SK-N-SH treated with all-trans-retinoic acid at 6 μM for 48 hours (cell line): ENCODE measurements around the gene COPS2.

Experiments used
- ATAC-seq: fragments of 200-7000 bp; cut with Tn5 transposase; 3 replicates; pipeline ENCODE4 v1.9.1; 2020; ENCODE audit warnings: mild to moderate bottlenecking, moderate library complexity
- ARNTL ChIP-seq: fragments of 450-650 bp; formaldehyde crosslinking; IDR thresholded peaks from 2 replicates; pipeline ENCODE4 v1.5.0; 2020; ENCODE audit warnings: low read depth, mild to moderate bottlenecking, moderate library complexity, borderline replicate concordance
- BACH2 ChIP-seq: fragments of 250-450 bp; sonication (Bioruptor Pico); IDR thresholded peaks from 2 replicates; pipeline ENCODE4 v1.9.0; 2021; ENCODE audit warnings: mild to moderate bottlenecking, borderline replicate concordance
- CREB5 ChIP-seq: fragments of 250-450 bp; sonication (Bioruptor Pico); IDR thresholded peaks from 2 replicates; pipeline ENCODE4 v1.5.1; 2020; ENCODE audit warnings: low read depth, mild to moderate bottlenecking, moderate library complexity
- CSDC2 ChIP-seq: fragments of 250-450 bp; sonication (Bioruptor Pico); IDR thresholded peaks from 2 replicates; pipeline ENCODE4 v1.5.0; 2020; ENCODE audit warnings: mild to moderate bottlenecking, moderate library complexity
- CSRNP3 ChIP-seq: fragments of 250-450 bp; sonication (Bioruptor Pico); IDR thresholded peaks from 2 replicates; pipeline ENCODE4 v1.5.1; 2021; ENCODE audit warnings: mild to moderate bottlenecking, moderate library complexity
- ESRRG ChIP-seq: fragments of 250-450 bp; sonication (Bioruptor Pico); IDR thresholded peaks from 2 replicates; pipeline ENCODE4 v1.6.1; 2021; ENCODE audit warnings: mild to moderate bottlenecking
- GLIS3 ChIP-seq: fragments of 250-450 bp; sonication (Bioruptor Pico); IDR thresholded peaks from 2 replicates; pipeline ENCODE4 v1.5.0; 2020; ENCODE audit warnings: mild to moderate bottlenecking, moderate library complexity
- ISL1 ChIP-seq: fragments of 250-450 bp; sonication (Bioruptor Pico); IDR thresholded peaks from 2 replicates; pipeline ENCODE4 v2.1.2; 2022; ENCODE audit warnings: mild to moderate bottlenecking, moderate library complexity
- OSR1 ChIP-seq: fragments of 250-450 bp; sonication (Bioruptor Pico); IDR thresholded peaks from 2 replicates; pipeline ENCODE4 v1.8.0; 2022; ENCODE audit warnings: moderate library complexity, mild to moderate bottlenecking, inconsistent platforms
- PATZ1 ChIP-seq: fragments of 250-450 bp; sonication (Bioruptor Pico); IDR thresholded peaks from 2 replicates; pipeline ENCODE4 v1.8.0; 2020; ENCODE audit warnings: mild to moderate bottlenecking, moderate library complexity, borderline replicate concordance
- POU6F1 ChIP-seq: fragments of 250-450 bp; sonication (Bioruptor Pico); IDR thresholded peaks from 2 replicates; pipeline ENCODE4 v1.8.0; 2021; ENCODE audit warnings: low read depth, mild to moderate bottlenecking, moderate library complexity, borderline replicate concordance
- PPARA ChIP-seq: fragments of 250-450 bp; sonication (Bioruptor Pico); IDR thresholded peaks from 2 replicates; pipeline ENCODE4 v1.5.0; 2020; ENCODE audit warnings: mild to moderate bottlenecking, borderline replicate concordance
- RARB ChIP-seq: fragments of 250-450 bp; sonication (Bioruptor Pico); IDR thresholded peaks from 2 replicates; pipeline ENCODE4 v1.8.0; 2021; ENCODE audit warnings: mild to moderate bottlenecking, moderate library complexity
- SNAI2 ChIP-seq: fragments of 250-450 bp; sonication (Bioruptor Pico); IDR thresholded peaks from 2 replicates; pipeline ENCODE4 v1.5.0; 2020; ENCODE audit warnings: mild to moderate bottlenecking, moderate library complexity
- TCF4 ChIP-seq: fragments of 250-450 bp; sonication (Bioruptor Pico); IDR thresholded peaks from 2 replicates; pipeline ENCODE4 v1.8.0; 2021; ENCODE audit warnings: mild to moderate bottlenecking, moderate library complexity, borderline replicate concordance
- TOX ChIP-seq: fragments of 250-450 bp; sonication (Bioruptor Pico); IDR thresholded peaks from 2 replicates; pipeline ENCODE4 v1.8.0; 2021; ENCODE audit warnings: mild to moderate bottlenecking, moderate library complexity, borderline replicate concordance
- ZC3H10 ChIP-seq: fragments of 250-450 bp; sonication (Bioruptor Pico); IDR thresholded peaks from 2 replicates; pipeline ENCODE4 v1.5.1; 2021; ENCODE audit warnings: mild to moderate bottlenecking, moderate library complexity
- ZFP3 ChIP-seq: fragments of 250-450 bp; sonication (Bioruptor Pico); IDR thresholded peaks from 2 replicates; pipeline ENCODE4 v1.5.0; 2020; ENCODE audit warnings: mild to moderate bottlenecking, moderate library complexity
- ZFP30 ChIP-seq: fragments of 450-650 bp; formaldehyde crosslinking; IDR thresholded peaks from 2 replicates; pipeline ENCODE4 v1.5.0; 2022; ENCODE audit warnings: mild to moderate bottlenecking, moderate library complexity
- ZNF565 ChIP-seq: fragments of 450-650 bp; formaldehyde crosslinking; conservative IDR thresholded peaks from 2 replicates; pipeline ENCODE4 v1.5.0; 2020; ENCODE audit warnings: low read depth, mild to moderate bottlenecking, moderate library complexity
- ZNF8 ChIP-seq: fragments of 450-650 bp; formaldehyde crosslinking; IDR thresholded peaks from 2 replicates; pipeline ENCODE4 v1.5.0; 2020; ENCODE audit warnings: mild to moderate bottlenecking, moderate library complexity

COPS2 gene

GRCh38 chr15:49122541-49123062 lies 32.8 kb downstream of the COPS2 start:
- ATAC-seq, result no peak
- TF ChIP-seq PPARA (CRISPR knock-in tag), result no peak

- TF ChIP-seq ESRRG, result no peak
- no peak for ATAC-seq
These were observed 33.5 kb downstream of the COPS2 start for GRCh38 chr15:49121901-49122300.

GRCh38 chr15:49120832-49121231 lies 34.6 kb downstream of the COPS2 start:
- no peak for TF ChIP-seq SNAI2 (CRISPR knock-in tag)
- no peak for TF ChIP-seq BACH2
- no peak for ATAC-seq

GRCh38 chr15:49116108-49116857 lies 39.1 kb downstream of the COPS2 start:
- no peak for TF ChIP-seq GLIS3 (CRISPR knock-in tag)
- no peak for TF ChIP-seq ZFP30
- no peak for TF ChIP-seq SNAI2 (CRISPR knock-in tag)
- ATAC-seq, result no peak

- no peak for TF ChIP-seq POU6F1 (CRISPR knock-in tag)
- TF ChIP-seq ZFP3 (CRISPR knock-in tag), result no peak
- no peak for TF ChIP-seq ARNTL
- no peak for TF ChIP-seq TCF4 (CRISPR knock-in tag)
- no peak for TF ChIP-seq ZFP30
- no peak for TF ChIP-seq PATZ1 (CRISPR knock-in tag)
- no peak for TF ChIP-seq CSRNP3 (CRISPR knock-in tag)
- TF ChIP-seq ZNF565 (CRISPR knock-in tag), result no peak
- no peak for TF ChIP-seq TOX (CRISPR knock-in tag)
- TF ChIP-seq CREB5 (CRISPR knock-in tag), result no peak
- TF ChIP-seq ZNF8 (CRISPR knock-in tag), result no peak
- no peak for TF ChIP-seq RARB (CRISPR knock-in tag)
- no peak for TF ChIP-seq ZC3H10
- no peak for TF ChIP-seq ESRRG
- no peak for TF ChIP-seq PPARA (CRISPR knock-in tag)
- no peak for TF ChIP-seq CSDC2 (CRISPR knock-in tag)
- TF ChIP-seq ISL1 (CRISPR knock-in tag), result no peak
- TF ChIP-seq SNAI2 (CRISPR knock-in tag), result no peak
- no peak for TF ChIP-seq OSR1 (CRISPR knock-in tag)
- no peak for TF ChIP-seq GLIS3 (CRISPR knock-in tag)
- no peak for ATAC-seq
These were observed 40.3 kb downstream of the COPS2 start for GRCh38 chr15:49115062-49115461.
